HEK293 (cell line): Measurements from ENCODE around the gene EFCAB5.

ENCODE experiments used
- CTCF ChIA-PET: fragments of 350-600 bp; formaldehyde crosslinking; extraction: SDS; loops from one replicate; lab custom pipeline; 2021; ENCODE audit warnings: antibody characterized with exemption; lab: Yijun Ruan, JAX
- POLR2A ChIA-PET: fragments of 300-600 bp; formaldehyde crosslinking; extraction: SDS; loops from one replicate; lab custom pipeline; 2020; ENCODE audit warnings: antibody characterized with exemption, inconsistent platforms; lab: Yijun Ruan, JAX
- H3K27ac ChIP-seq: fragments of 200-500 bp; sonication (Bioruptor generic); 2 replicates; pipeline ENCODE4 v1.5.1; 2014; ENCODE audit warnings: low read depth, low read length, control low read depth, inconsistent platforms; ENCODE audit errors: extremely low read depth
- H3K36me3 ChIP-seq, 2 experiments: fragments of 200-500 bp in 1 of 2; sonication (Bioruptor generic) in 1 of 2; 1 replicate in 1 of 2; 2 replicates in 1 of 2; pipeline ENCODE4 v1.5.1; 2014 to 2017; ENCODE audit warnings: inconsistent platforms in 2 of 2, low read length in 2 of 2; ENCODE audit not compliant: control insufficient read depth in 2 of 2, insufficient read depth in 1 of 2
- H3K4me1 ChIP-seq: fragments of 200-500 bp; sonication (Bioruptor generic); 2 replicates; pipeline ENCODE4 v1.5.1; 2014; ENCODE audit warnings: mild to moderate bottlenecking, low read length, inconsistent platforms; ENCODE audit not compliant: control insufficient read depth, insufficient read depth
- H3K4me3 ChIP-seq: 2 replicates; pipeline ENCODE4 v1.5.1; 2011; ENCODE audit warnings: low read depth, mild to moderate bottlenecking, control low read depth, low read length, moderate library complexity
- H3K9me3 ChIP-seq: fragments of 200-500 bp; sonication (Bioruptor generic); 2 replicates; pipeline ENCODE4 v1.5.1; 2014; ENCODE audit warnings: low read depth, low read length, inconsistent platforms; ENCODE audit not compliant: control insufficient read depth, insufficient read depth
- HIC1 ChIP-seq: fragments of 450-650 bp; formaldehyde crosslinking; IDR thresholded peaks from 2 replicates; pipeline ENCODE4 v1.5.1; 2016; ENCODE audit warnings: missing biosample characterization, missing genetic modification characterization
- MYNN ChIP-seq: fragments of 450-650 bp; formaldehyde crosslinking; IDR thresholded peaks from 2 replicates; pipeline ENCODE4 v1.5.1; 2016; ENCODE audit warnings: missing biosample characterization, missing genetic modification characterization, borderline replicate concordance
- PRDM1 ChIP-seq: fragments of 450-650 bp; formaldehyde crosslinking; IDR thresholded peaks from 2 replicates; pipeline ENCODE4; 2016; ENCODE audit warnings: missing biosample characterization, missing genetic modification characterization
- SETDB1 ChIP-seq: IDR thresholded peaks from one replicate; pipeline ENCODE4 v1.6.1; 2017; ENCODE audit warnings: mild to moderate bottlenecking, low read length, moderate library complexity, mixed read lengths; ENCODE audit not compliant: insufficient read length
- SP2 ChIP-seq: fragments of 450-650 bp; formaldehyde crosslinking; IDR thresholded peaks from 2 replicates; pipeline ENCODE4 v1.5.1; 2016; ENCODE audit warnings: missing biosample characterization, missing genetic modification characterization
- SP7 ChIP-seq: fragments of 450-650 bp; formaldehyde crosslinking; IDR thresholded peaks from 2 replicates; pipeline ENCODE4 v1.5.1; 2016; ENCODE audit warnings: missing biosample characterization, missing genetic modification characterization
- YY1 ChIP-seq: fragments of 450-650 bp; formaldehyde crosslinking; IDR thresholded peaks from 2 replicates; pipeline ENCODE4 v1.5.1; 2018; ENCODE audit warnings: missing biosample characterization, missing genetic modification characterization
- ZBTB21 ChIP-seq: fragments of 450-650 bp; formaldehyde crosslinking; IDR thresholded peaks from 2 replicates; pipeline ENCODE4 v1.5.1; 2017; ENCODE audit warnings: missing biosample characterization, missing genetic modification characterization
- ZBTB6 ChIP-seq: fragments of 450-650 bp; formaldehyde crosslinking; IDR thresholded peaks from 2 replicates; pipeline ENCODE4 v1.5.1; 2017; ENCODE audit warnings: missing biosample characterization, missing genetic modification characterization
- ZIC2 ChIP-seq: fragments of 450-650 bp; formaldehyde crosslinking; IDR thresholded peaks from 2 replicates; pipeline ENCODE4 v1.5.1; 2016; ENCODE audit warnings: missing biosample characterization, missing genetic modification characterization
- ZNF221 ChIP-seq: fragments of 450-650 bp; formaldehyde crosslinking; IDR thresholded peaks from 2 replicates; pipeline ENCODE4 v1.5.1; 2017; ENCODE audit warnings: missing biosample characterization, missing genetic modification characterization, borderline replicate concordance
- ZNF24 ChIP-seq: fragments of 450-650 bp; formaldehyde crosslinking; IDR thresholded peaks from 2 replicates; pipeline ENCODE4 v1.5.1; 2016; ENCODE audit warnings: missing biosample characterization, missing genetic modification characterization
- ZNF302 ChIP-seq: fragments of 450-650 bp; formaldehyde crosslinking; IDR thresholded peaks from 2 replicates; pipeline ENCODE4 v1.5.1; 2016; ENCODE audit warnings: missing biosample characterization, missing genetic modification characterization, low read depth
- ZNF350 ChIP-seq: fragments of 450-650 bp; formaldehyde crosslinking; IDR thresholded peaks from 2 replicates; pipeline ENCODE4 v1.5.0; 2017; ENCODE audit warnings: missing biosample characterization, mild to moderate bottlenecking, missing genetic modification characterization
- ZNF354C ChIP-seq: fragments of 450-650 bp; formaldehyde crosslinking; IDR thresholded peaks from 2 replicates; pipeline ENCODE4 v1.5.1; 2016; ENCODE audit warnings: missing biosample characterization, missing genetic modification characterization, low read depth, borderline replicate concordance
- ZNF423 ChIP-seq: fragments of 450-650 bp; formaldehyde crosslinking; IDR thresholded peaks from 2 replicates; pipeline ENCODE4 v1.5.1; 2016; ENCODE audit warnings: missing biosample characterization, missing genetic modification characterization
- ZNF501 ChIP-seq: fragments of 450-650 bp; formaldehyde crosslinking; IDR thresholded peaks from 2 replicates; pipeline ENCODE4 v1.5.1; 2016; ENCODE audit warnings: missing biosample characterization, missing genetic modification characterization
- ZNF510 ChIP-seq: fragments of 450-650 bp; formaldehyde crosslinking; IDR thresholded peaks from 2 replicates; pipeline ENCODE4 v1.5.1; 2018; ENCODE audit warnings: mild to moderate bottlenecking, missing genetic modification characterization, missing biosample characterization; ENCODE audit not compliant: insufficient replicate concordance
- ZNF561 ChIP-seq: fragments of 450-650 bp; IDR thresholded peaks from 2 replicates; pipeline ENCODE4 v1.5.1; 2018; ENCODE audit warnings: missing biosample characterization, missing genetic modification characterization, borderline replicate concordance
- ZNF621 ChIP-seq: fragments of 450-650 bp; formaldehyde crosslinking; IDR thresholded peaks from 2 replicates; pipeline ENCODE4 v1.5.1; 2017; ENCODE audit warnings: missing biosample characterization, missing genetic modification characterization
- ZNF639 ChIP-seq: fragments of 450-650 bp; formaldehyde crosslinking; IDR thresholded peaks from 2 replicates; pipeline ENCODE4 v1.5.1; 2016; ENCODE audit warnings: missing biosample characterization, missing genetic modification characterization
- ZNF701 ChIP-seq: fragments of 450-650 bp; formaldehyde crosslinking; IDR thresholded peaks from 2 replicates; pipeline ENCODE4 v1.5.1; 2016; ENCODE audit warnings: missing biosample characterization, missing genetic modification characterization
- ZNF76 ChIP-seq: fragments of 450-650 bp; formaldehyde crosslinking; IDR thresholded peaks from 2 replicates; pipeline ENCODE4; 2016; ENCODE audit warnings: low read depth, missing biosample characterization, missing genetic modification characterization, borderline replicate concordance
- ZNF768 ChIP-seq: fragments of 450-650 bp; formaldehyde crosslinking; IDR thresholded peaks from 2 replicates; pipeline ENCODE4 v1.5.1; 2018; ENCODE audit warnings: missing biosample characterization, mild to moderate bottlenecking, missing genetic modification characterization

EFCAB5 gene

GRCh38 chr17:29929533-29930408 is 11.7 kb upstream of the EFCAB5 start, which contains the start of gene SSH2 (continued):
- peak; percentile 68 for TF ChIP-seq ZNF510 (tag by site-specific recombination)
- TF ChIP-seq ZNF621 (tag by site-specific recombination): no peak
- TF ChIP-seq ZNF221: no peak
- peak; percentile 91 for TF ChIP-seq HIC1 (tag by site-specific recombination)
- 0 out of 2 replicates have a peak, but pooled peaks have one; percentile 22 for TF ChIP-seq MYNN (tag by site-specific recombination)

GRCh38 chr17:29930409-29931010 is 10.9 kb upstream of the EFCAB5 start:
- Histone ChIP-seq H3K4me1 (peaks cover 14% of the 10 kb centered on the region), H3K36me3 (no peaks in the 10 kb centered on the region), H3K27ac (peak overlapping the region; percentile 93), H3K9me3 (no peaks in the 10 kb centered on the region), H3K4me3 (peak overlapping the region; percentile 96)
- TF ChIP-seq YY1 (tag by site-specific recombination) (0 out of 2 replicates have a peak, but pooled peaks have one; percentile 45), ZNF76 (tag by site-specific recombination) (no peak)
- POLR2A ChIA-PET: interaction anchor here (0.5 to 2.6 kb wide), 32 partner anchors 9 to 636 kb away, joined by 3 to 19 read pairs (median 4); partner anchors contain the start of genes EFCAB5, NSRP1 and NUFIP2
- CTCF ChIA-PET: interaction anchor here (0.5 to 15.2 kb wide), 82 partner anchors 10 to 1086 kb away, joined by 3 to 361 read pairs (median 5); partner anchors contain the start of genes ABHD15, ANKRD13B and EFCAB5

- Histone ChIP-seq H3K27ac (0 out of 2 replicates have a peak overlapping the region, but pooled peaks have one; percentile 93), H3K36me3 (no peaks in the 10 kb centered on the region), H3K9me3 (no peaks in the 10 kb centered on the region), H3K4me1 (peaks cover 14% of the 10 kb centered on the region), H3K4me3 (peak overlapping the region; percentile 96; the same call in 1 of the 2 replicates)
- ChIA-PET CTCF (interaction anchor here (0.5 to 15.2 kb wide), 96 partner anchors 9 to 883 kb away, joined by 3 to 361 read pairs (median 5); partner anchors contain the start of genes ABHD15 and EFCAB5), POLR2A (interaction anchor here (0.6 to 2.6 kb wide), 14 partner anchors 8 to 570 kb away, joined by 3 to 19 read pairs (median 5); partner anchors contain the start of gene EFCAB5)
- TF ChIP-seq ZNF701 (tag by site-specific recombination) (no peak), ZNF561 (tag by site-specific recombination) (0 out of 2 replicates have a peak, but pooled peaks have one; percentile 29), ZNF423 (tag by site-specific recombination) (peak; percentile 37; the same call in 1 of the 2 replicates), SP2 (tag by site-specific recombination) (peak; percentile 59), ZNF501 (tag by site-specific recombination) (no peak), ZNF350 (tag by site-specific recombination) (no peak), ZNF354C (tag by site-specific recombination) (no peak), SP7 (tag by site-specific recombination) (peak; percentile 62; the same call in 1 of the 2 replicates), SETDB1 (peak; percentile 24), ZNF768 (no peak), ZNF24 (tag by site-specific recombination) (peak; percentile 61; the same call in 1 of the 2 replicates), ZNF302 (tag by site-specific recombination) (no peak), ZNF639 (no peak), ZBTB21 (tag by site-specific recombination) (no peak), ZIC2 (tag by site-specific recombination) (peak; percentile 55; the same call in 1 of the 2 replicates), ZBTB6 (tag by site-specific recombination) (no peak), PRDM1 (tag by site-specific recombination) (no peak)
These were observed 10.1 kb upstream of the EFCAB5 start for GRCh38 chr17:29931231-29931932.
